DMS 273 (cell line): Measurements from ENCODE around the gene ARHGAP15.

Experiments
- DNase-seq: peaks from one replicate; lab custom pipeline; 2025; ENCODE audit not compliant: unreplicated experiment; lab: John Stamatoyannopoulos, UW

Gene ARHGAP15

GRCh38 chr2:143165291-143165690, 36.1 kb downstream of the ARHGAP15 start:
- no peak for DNase-seq

- DNase-seq, result no peak
Observed at GRCh38 chr2:143169105-143169504, 39.9 kb downstream of the ARHGAP15 start.

GRCh38 chr2:143171817-143172216, 42.6 kb downstream of the ARHGAP15 start:
- peak; percentile 45 for DNase-seq

GRCh38 chr2:143175438-143175837, 46.2 kb downstream of the ARHGAP15 start:
- no peak for DNase-seq

GRCh38 chr2:143176606-143177005, 47.4 kb downstream of the ARHGAP15 start:
- DNase-seq, result no peak

- DNase-seq, result no peak
Observed at GRCh38 chr2:143177096-143177786, 48.0 kb downstream of the ARHGAP15 start.

- DNase-seq, result no peak
Observed at GRCh38 chr2:143181494-143181893, 52.3 kb downstream of the ARHGAP15 start.

GRCh38 chr2:143182649-143183048, 53.4 kb downstream of the ARHGAP15 start:
- DNase-seq, result no peak

GRCh38 chr2:143183804-143184463, 54.7 kb downstream of the ARHGAP15 start:
- no peak for DNase-seq

- no peak for DNase-seq
Observed at GRCh38 chr2:143186876-143187275, 57.7 kb downstream of the ARHGAP15 start.

- DNase-seq, result no peak
Observed at GRCh38 chr2:143190431-143190830, 61.2 kb downstream of the ARHGAP15 start.

GRCh38 chr2:143192106-143192505, 62.9 kb downstream of the ARHGAP15 start:
- no peak for DNase-seq

- peak; percentile 70 for DNase-seq
Observed at GRCh38 chr2:143192716-143193115, 63.5 kb downstream of the ARHGAP15 start.

GRCh38 chr2:143193121-143193520, 63.9 kb downstream of the ARHGAP15 start:
- DNase-seq, result peak; percentile 96

- no peak for DNase-seq
Observed at GRCh38 chr2:143195511-143195910, 66.3 kb downstream of the ARHGAP15 start.

- no peak for DNase-seq
Observed at GRCh38 chr2:143204062-143204461, 74.8 kb downstream of the ARHGAP15 start.

GRCh38 chr2:143205106-143205764, 76.0 kb downstream of the ARHGAP15 start:
- peak; percentile 21 for DNase-seq

GRCh38 chr2:143209570-143210445, 80.6 kb downstream of the ARHGAP15 start:
- DNase-seq, result no peak

- DNase-seq, result no peak
Observed at GRCh38 chr2:143210446-143210819, 81.2 kb downstream of the ARHGAP15 start.

- DNase-seq, result no peak
Observed at GRCh38 chr2:143217512-143218115, 88.4 kb downstream of the ARHGAP15 start.

- DNase-seq, result no peak
Observed at GRCh38 chr2:143218621-143219020, 89.4 kb downstream of the ARHGAP15 start.
